Mammary epithelial cell (primary cell): ENCODE data around the gene SWSAP1.

Source experiments
- EZH2 ChIP-seq: IDR thresholded peaks from 2 replicates; pipeline ENCODE4 v1.6.1; 2012; ENCODE audit warnings: low read length, inconsistent platforms, borderline replicate concordance
- TF ChIP-seq, protein P1 (sequence below), 2 donors: IDR thresholded peaks in 1 of 2; conservative IDR thresholded peaks in 1 of 2; 2 replicates each; pipeline ENCODE4 v1.5.1; 2011 to 2012; ENCODE audit warnings: inconsistent platforms in 2 of 2, low read length in 2 of 2, mild to moderate bottlenecking in 2 of 2, control low read depth in 1 of 2, low read depth in 1 of 2; ENCODE audit not compliant: insufficient read depth in 1 of 2; ENCODE audit errors: extremely low read depth in 1 of 2

GRCh38 chr19:11380653-11381537 is 6.4 kb downstream of the SWSAP1 start:
- TF ChIP-seq, protein P1, sequence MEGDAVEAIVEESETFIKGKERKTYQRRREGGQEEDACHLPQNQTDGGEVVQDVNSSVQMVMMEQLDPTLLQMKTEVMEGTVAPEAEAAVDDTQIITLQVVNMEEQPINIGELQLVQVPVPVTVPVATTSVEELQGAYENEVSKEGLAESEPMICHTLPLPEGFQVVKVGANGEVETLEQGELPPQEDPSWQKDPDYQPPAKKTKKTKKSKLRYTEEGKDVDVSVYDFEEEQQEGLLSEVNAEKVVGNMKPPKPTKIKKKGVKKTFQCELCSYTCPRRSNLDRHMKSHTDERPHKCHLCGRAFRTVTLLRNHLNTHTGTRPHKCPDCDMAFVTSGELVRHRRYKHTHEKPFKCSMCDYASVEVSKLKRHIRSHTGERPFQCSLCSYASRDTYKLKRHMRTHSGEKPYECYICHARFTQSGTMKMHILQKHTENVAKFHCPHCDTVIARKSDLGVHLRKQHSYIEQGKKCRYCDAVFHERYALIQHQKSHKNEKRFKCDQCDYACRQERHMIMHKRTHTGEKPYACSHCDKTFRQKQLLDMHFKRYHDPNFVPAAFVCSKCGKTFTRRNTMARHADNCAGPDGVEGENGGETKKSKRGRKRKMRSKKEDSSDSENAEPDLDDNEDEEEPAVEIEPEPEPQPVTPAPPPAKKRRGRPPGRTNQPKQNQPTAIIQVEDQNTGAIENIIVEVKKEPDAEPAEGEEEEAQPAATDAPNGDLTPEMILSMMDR (conservative IDR thresholded peaks at IDR 0.05 in 1 of 2, IDR thresholded peaks at IDR 0.05 in 1 of 2; ENCODE audit: extremely low read depth in 1 of 2, insufficient read depth in 1 of 2, low read depth in 1 of 2, low read length in 2 of 2): peak; percentile 32 to 73
- no peak for TF ChIP-seq EZH2
